SKM-1 treated with dmso at 0.1 percent for 144 hours (cell line): Measurements from ENCODE around the gene TNPO3.
"Not testable (repeated sequence)": the region's sequence is repeated elsewhere in the genome, so short reads cannot be mapped to it uniquely, and the experiment has no call there.

Experiments
- DNase-seq: peaks from one replicate; lab custom pipeline; 2025; ENCODE audit not compliant: unreplicated experiment; lab: John Stamatoyannopoulos, UW

TNPO3 gene

DNA sequence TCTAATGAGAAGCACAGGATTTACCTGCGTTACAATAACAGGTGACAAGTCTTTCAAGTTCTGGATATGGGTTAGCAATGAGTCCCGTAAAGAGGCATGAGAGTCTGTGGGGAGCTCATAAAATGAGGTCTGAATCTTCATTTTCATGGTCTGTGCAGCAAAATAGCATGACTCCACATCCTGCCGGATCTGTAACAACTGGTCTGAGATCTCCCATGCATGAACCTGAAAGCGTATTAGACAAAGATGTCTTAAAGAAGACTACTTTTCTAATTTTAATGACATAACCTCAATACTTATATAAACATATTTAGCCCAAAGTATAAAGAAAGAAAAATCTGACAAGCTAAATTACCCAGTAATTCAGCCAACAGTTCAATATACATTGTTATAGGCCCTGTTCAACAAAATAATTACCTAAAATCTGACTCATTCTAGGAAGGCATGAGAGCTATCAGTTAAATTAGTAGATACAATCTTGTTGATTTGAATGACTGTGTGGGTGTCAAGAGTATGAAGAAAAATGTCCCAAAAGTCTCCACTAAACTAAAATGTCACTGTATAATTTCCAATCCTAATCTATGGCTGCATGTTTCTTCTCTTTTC lies 36.9 kb downstream of the TNPO3 start:
- no peak for DNase-seq

DNA sequence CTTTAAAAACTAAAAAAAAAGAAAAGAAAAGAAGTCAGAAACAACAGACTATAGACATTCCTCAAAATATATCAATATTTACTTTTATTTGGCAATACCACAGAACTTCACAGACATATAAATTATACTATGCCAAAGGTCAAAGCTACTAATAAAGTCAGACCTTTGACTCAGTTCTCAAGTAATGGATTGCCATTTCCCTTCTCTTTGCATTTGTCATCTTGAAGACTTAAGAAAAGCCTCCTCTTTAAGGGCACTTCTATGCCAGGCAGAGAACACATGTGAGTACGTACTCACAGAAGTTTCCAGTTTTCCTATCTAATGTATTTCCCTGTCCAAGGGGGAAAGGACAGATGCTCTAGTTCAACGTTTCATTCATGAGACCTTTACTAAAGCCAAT lies 37.6 kb downstream of the TNPO3 start:
- no peak for DNase-seq

DNA sequence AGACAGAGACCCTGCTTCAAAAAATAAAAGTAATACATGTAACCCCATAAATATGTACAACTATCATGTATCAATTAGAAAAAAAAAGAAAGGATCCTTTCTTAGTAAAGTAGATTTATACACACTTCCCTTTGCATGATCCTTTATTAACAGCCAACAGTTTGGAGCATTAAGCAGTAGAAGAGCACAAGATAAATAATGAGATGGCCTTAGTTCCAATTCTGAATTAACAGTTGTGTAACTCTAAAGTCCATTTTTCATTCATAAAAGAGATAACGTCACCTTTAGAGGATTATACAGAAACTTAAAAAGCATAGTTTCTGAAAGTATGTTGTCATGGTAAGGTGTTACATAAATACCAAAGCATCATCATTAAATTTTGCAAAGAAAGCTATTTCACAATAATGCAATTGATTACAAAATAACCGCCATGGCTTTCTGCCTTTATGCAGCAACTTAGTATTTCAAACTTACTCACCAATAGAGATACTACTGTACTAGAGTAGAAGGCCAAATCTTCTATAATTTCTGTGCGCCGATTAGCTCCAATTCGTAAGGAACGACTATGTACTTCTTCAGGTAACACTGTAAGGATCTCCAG lies 40.3 kb downstream of the TNPO3 start:
- peak; percentile 15 for DNase-seq

DNA sequence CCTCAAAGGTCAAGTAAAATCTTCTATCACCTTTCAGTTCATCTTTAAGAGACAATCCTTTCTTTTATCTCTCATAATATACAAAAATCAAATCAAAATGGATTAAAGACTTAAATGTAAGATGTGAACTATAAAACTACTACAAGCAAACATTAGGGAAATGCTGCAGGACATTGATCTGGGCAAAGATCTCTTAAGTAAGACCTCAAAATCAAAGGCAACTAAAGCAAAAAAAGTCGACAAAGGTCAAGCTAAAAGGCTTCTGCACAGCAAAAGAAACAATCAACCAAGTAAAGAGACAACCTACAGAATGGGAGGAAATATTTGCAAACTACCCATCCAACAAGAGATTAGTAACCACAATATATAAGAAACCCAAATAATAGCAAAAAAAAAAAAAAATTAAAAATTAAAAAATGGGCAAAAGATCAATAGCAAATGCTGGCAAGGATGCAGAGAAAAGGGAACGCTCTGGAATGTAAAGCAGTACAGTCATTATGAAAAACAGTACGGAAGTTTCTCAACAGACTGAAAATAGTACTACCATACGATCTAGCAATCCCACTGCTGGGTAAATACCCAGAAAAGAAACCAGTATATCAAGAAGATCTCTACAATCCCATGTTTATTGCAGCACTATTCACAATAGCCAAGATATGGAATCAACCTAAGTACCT lies 41.7 kb downstream of the TNPO3 start:
- DNase-seq = peak; percentile 54

DNA sequence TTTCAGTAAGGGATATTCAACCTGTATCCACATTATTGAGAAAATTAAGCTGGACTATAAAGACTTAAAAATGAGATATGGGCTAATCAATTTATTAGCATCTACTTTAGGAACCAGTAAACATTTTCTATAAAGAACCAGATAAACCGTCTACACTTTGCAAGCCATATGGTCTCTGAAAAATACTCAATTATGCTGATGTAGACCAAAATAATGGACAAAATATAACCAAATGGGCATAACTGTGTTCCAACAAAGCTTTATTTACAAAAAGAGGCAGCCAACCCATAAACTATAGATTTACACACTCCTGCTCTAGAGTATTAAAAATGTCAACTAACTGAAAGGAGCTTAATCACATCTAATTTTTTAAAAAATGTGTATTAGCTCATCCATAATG lies 42.3 kb downstream of the TNPO3 start:
- no peak for DNase-seq

DNA sequence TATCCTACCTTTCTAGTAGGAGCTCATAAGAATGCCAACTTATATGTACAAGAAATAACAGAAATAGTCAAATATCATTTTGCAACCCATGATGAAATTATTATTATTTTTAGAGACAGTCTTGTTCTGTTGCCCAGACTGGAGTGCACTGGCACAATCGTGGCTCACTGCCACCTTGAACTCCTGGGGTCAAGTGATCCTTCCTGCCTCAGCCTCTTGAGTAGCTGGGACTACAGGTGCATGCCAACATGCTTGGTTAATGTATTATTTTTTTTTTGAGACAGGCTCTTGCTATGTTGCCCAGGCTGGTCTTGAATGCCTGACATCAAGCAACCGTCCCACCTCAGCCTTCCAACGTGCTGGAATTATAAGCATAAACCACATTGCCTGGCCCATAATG lies 44.8 kb downstream of the TNPO3 start:
- DNase-seq = no peak

DNA sequence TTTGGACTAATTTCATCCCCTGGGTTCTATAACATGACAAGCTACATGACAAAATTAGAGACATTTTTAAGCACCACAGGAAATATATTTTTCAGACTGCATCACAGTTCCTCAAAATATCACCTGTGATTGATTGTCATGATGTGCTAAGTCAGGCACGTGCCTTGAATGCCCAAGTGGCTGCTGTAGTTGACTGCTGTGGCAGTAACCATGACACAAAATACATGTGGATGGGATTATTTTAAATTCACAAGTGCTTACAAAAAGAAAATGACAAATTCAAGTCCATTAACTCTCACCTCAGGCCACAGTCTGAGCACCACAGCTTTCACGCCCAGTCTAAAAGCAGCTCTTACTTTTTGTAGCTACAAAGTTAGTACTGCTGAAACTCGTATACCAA lies 45.5 kb downstream of the TNPO3 start:
- DNase-seq = no peak

DNA sequence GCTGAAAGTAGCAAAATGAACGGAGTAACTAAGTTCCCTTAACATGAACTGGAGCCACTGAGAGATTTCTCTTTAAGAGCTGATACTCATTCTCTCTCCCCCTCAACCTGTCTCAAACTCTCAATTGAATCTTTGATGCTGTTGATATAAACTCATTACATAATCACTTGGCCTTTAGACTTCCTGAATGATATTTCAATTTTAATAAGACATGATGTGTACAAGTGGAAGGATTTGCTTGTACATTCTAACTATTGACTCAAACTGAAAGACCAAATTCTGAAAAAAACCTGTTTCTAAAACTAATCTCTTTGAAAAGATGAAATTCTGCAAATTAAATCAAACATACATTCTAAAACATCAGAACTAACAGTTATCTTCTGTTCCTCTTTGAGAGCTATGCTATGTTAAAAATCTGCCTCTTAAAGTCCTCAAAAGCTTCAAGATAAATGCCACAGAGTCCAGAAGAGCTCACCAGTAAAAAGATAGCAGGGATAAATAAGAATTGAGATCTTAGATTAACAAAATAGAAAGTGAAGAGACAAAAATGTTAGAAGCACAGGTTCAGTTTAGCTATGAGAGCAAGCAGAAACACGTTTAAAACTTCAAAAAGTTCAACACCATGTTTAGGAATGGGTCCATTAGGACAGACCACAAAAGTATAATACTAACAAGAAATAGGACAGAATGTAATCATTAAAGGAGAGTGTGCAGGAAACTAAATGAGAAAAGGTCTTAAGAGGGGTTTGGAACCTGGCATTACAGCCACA lies 46.1 kb downstream of the TNPO3 start:
- DNase-seq = no peak

DNA sequence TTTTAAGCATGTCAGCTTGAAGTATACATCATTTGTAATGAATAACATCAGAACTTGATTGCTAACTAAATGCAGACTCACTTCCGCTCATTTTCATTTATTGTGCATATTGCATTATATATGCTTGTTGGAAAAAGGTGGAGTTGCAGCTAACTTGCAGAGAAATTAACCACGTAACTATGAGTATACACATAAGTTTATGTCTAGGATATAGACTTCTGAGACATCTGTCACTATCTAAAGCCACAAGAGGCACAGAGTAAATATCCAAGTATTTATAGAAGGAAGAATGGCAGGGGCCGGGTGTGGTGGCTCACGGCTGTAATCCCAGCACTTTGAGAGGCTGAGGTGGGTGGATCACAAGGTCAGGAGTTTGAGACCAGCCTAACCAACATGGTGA lies 47.3 kb downstream of the TNPO3 start:
- DNase-seq = no peak

DNA sequence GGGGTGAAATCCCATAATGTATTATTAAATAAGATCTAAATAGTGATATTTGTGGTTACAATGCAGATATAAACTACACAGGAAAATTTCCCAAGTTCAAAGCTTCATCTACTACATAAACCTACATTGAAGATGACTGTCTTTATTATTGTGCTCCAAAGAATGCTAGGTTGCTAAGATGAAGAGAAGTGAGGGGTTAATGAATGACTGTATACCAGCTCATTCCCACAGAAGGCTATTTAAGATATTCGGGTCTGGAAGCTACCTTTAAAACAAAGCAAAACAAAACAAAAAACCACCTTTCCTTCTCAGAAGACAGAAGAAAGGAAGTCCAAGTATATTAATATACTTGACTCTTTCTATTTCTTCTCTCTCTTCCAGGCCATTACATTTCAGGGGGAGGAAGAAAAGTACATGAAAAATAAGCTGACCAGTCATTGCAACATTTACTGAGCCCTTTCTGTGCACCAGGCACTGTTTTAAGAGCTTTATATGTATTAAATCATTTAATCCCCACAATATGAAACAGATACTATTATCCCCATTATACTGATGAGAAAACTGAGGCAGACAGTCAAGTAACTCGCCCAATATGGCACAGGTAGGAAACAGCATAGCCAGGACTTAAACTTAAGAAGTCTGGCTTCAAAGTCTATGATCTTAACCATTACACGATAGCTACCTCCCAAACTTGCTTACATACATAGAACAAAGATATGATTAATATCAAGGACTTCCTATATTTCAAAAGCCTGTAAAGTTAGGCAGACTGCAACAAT lies 48.1 kb downstream of the TNPO3 start:
- DNase-seq = no peak

DNA sequence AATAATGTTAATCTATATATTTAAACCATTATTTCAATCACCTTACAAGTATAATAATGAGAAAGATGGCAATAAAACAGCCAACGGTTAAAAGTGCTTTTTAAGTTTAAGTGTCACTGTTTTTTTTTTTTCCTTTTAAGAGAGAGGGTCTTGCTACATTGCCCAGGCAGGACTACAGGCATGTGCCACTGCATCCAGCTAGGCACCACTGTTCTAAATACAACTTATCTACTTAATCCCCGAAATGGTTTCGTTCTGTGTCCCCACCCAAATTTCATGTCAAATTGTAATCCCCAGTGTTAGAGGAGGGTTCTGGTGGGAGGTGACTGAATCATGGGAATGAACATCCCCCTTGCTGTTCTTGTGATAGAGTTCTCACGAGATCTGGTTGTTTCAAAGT lies 49.7 kb downstream of the TNPO3 start:
- no peak for DNase-seq

DNA sequence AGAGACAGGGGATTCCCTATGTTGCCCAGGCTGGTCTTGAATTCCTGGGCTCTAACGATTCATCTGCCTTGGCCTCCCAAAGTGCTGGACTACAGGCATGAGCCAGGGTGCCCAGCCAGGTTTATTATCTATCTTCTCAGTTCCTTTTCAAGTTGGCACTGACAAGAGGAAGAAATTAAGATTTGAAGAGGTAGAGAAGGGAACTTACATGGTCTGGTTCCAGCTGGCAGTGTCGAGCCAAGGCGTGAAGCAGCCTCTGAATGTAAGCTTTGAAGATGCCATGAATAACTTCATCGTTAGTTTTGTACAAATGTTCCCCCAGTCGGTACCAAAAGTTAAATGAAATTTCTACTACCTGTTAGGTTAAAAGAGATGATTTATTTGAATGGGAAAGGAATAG lies 57.7 kb downstream of the TNPO3 start:
- DNase-seq = no peak

DNA sequence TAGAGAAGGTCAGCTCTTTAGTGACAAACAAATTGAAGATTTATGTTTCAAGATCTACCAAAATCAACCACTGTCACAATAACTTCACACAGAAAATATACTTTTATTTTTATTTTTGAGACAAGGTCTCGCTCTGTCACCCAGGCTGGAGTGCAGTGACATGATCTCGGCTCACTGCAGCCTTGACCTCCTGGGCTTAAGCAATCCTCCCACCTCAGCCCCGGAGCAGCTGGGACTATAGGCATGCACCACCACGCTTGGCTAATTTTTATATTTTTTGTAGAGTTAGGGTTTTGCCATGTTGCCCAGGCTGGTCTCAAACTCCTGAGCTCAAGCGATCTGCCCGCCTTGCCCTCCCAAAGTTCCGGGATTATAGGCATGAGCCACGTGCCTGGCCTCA lies 60.4 kb downstream of the TNPO3 start:
- DNase-seq = not testable (repeated sequence)

DNA sequence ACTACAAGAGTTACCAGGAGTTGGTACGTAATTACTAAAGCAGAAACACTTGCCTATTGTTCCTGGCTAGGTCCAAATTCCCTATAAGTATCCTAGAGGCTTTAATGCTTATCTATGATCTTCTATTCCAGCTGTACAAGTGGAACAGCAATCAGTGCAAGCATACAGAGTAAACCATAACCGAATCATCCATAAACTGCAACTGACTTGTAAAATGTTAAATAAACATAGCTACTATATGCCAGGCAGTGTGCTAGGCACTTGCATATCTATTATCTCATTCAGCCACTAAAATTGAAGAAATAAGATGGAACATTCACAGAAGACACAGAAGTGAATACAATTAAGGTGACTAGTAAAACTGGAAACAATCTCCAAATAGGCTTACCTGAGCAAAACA lies 61.5 kb downstream of the TNPO3 start:
- DNase-seq = no peak

DNA sequence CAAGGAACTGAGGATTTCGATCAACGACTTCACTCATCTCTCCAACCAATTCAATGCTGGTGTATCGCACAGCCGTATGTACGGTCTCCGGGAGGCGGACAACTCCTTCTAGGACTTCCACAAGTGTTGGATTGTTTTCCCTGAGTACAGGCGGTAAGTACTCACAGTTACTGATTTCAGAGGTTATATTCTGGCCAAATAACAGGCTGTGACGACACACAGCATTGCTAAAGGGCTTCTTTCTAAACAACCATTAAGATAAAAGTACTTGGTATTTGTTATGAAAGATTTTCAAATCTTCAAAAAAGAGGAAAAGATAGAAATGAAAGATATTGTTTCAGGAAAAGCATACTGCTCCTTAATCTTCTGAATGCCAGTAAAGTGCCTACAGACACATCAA lies 65.0 kb downstream of the TNPO3 start:
- DNase-seq = no peak

DNA sequence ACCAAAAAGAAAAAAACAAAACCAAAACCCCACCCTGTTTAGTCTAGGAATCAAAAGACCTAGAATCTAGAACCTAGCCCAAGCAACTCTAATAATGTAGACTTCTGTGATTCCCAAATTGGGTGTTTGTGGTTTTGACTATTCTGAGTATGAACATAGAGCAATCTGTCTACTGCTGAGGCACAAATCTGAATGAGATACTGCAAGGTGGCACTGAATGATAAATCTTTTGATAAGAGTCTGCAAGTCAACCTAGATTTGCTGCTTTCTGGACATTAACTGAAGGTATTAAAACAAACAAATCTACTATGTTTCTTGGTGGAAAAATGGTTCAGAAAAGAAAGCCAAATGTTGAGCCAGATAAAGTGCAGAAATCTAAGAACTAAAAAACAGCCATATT lies 66.5 kb downstream of the TNPO3 start:
- no peak for DNase-seq

DNA sequence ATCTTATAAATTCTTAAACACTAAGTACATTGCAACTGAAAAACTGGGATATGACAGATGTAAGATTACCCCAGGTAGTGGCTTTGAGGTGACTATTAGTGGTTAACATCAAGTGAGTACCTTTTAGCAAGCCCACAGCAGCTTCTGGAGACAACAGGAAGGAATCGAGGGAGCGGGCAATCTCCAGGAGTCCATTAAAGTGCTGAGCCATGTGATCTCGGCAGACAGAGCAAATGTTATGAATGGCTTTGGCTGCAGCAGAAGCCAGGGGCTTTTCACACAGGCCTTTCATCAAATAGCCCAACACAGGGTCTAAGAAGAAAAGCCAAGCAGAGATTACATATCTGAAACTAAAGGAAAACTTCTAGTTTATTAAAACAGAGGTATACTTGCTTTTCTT lies 68.3 kb downstream of the TNPO3 start:
- no peak for DNase-seq

DNA sequence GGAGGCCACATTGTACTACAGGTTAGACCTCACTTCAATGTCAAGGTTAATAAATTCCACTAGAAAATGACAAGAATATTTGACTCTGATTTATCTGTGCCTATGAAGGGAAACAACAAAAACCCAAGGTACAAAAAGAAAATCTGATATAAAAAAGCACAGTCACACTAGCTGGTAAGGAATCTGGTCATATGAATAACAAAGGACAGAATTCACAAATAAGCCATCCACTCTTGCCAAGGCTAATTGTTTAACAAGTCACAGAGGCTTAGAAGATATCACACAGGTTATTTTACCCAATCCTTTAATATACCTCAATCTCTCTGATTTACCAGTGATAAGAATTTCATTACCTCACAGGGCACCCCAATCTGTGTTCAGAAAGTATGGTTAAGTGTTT lies 69.3 kb downstream of the TNPO3 start:
- DNase-seq = no peak

DNA sequence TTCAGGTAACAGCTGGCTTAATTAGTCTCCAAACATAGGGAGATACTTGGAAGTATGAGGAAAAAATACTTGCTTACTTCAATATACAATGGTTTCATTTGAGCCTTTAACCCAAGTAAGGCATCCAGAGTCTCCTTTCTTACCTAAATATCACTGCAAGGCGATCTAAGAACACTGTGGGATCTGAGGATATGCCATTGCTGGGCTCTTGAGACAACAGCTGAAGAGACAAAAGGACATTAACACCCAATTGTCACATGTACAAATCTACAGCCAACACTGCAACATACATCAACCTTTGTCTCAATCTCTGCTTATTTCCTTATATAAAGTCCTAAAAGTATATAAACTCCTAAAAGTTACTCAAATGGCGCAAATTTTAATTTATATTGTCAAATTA lies 72.8 kb downstream of the TNPO3 start:
- no peak for DNase-seq

DNA sequence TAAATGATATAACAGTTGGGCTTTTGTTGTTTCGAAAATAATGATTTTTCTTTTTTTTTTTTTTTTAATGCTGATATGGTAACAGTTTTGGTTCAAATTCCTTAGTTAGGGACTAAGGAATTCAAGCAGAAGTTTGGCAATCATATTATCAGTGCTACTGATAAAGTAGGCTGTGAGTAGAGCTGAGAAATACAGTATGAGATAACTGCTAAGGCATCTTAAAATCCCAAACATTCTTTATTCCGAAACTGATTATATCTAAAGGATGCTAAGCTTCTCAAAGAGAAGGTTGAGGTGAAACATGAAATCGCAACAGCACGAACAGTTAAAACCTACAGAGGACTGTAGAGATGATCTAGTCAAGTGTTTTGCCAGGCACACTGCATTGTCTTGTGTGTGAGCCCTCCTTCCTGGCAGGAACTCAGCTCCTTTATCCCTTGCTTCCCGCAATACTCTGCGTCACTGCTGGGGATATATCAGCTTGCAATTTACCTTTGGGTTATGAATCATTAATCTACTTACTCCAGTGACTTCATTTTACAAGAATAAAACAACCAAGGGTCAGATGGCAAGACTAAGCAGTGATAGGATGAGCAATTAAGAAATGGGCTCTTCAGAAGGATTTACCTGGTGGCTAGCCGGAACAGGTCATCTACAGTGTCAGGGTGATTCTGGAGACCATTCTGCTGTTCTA lies 80.5 kb downstream of the TNPO3 start:
- no peak for DNase-seq

DNA sequence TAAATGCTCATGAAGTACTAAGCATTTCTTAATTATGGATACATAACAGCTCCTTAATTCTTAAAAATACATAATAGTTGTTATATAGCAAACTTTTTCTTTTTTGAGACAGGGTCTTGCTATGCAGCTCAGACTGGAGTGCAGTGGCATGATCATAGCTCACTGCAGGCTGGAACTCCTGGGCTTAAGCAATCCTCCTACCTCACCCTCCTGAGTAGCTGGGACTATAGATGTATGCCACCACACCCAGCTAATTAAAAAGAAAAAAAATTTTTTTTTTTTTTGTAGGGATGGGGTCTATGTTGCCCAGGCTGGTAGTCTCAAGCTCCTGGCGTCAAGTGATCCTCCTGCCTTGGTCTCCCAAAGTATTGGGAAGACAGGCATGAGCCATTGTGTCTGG lies 86.3 kb downstream of the TNPO3 start:
- DNase-seq = no peak
